Muscle of arm (tissue), 12 donors: ENCODE measurements around the gene TMEM154. TPM values are rescaled to one million over a fixed set of nuclear protein-coding genes. Genes with fewer than 3 reads are reported as not detected.

ENCODE experiments used
- DNase-seq: peaks from one replicate; pipeline ENCODE4 v3.0.0-alpha.2; 2013
- polyA plus RNA-seq, 12 donors: library from polyadenylated mRNA; unstranded; fragments of 120-200 nt; gene quantifications; one replicate each; pipeline ENCODE4 v1.2.1, GENCODE V29; 2013; ENCODE audit not compliant: insufficient read length in 12 of 12

The TMEM154 gene
- polyA plus RNA-seq, 12 donors = 0.48 to 11.1 (median 0.87) TPM; not detected in 2

DNA sequence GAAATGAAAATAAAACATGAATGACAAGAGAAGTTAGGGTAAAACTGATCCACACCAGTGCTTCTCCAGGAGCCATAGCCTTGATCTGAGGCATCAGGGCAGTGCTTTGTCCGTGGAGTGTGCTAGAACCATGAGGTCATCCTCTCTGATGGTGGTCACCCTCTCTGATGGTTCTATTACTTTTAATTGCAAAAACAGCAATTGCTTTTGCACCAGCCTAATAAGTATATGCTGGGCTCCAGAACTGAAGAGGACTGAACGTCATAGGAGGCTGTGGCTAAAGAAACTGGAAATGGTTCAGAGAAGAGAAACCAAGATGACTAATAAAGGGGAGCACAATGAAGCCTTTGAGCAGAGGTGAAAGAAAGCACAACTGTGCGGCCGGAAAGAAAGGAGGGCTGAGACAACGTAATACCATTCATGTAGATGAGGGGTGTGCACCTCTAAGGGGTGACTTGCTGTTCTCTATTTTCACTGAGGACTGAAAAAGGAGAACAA, 17.0 kb upstream of the TMEM154 start:
- DNase-seq = no peak

DNA sequence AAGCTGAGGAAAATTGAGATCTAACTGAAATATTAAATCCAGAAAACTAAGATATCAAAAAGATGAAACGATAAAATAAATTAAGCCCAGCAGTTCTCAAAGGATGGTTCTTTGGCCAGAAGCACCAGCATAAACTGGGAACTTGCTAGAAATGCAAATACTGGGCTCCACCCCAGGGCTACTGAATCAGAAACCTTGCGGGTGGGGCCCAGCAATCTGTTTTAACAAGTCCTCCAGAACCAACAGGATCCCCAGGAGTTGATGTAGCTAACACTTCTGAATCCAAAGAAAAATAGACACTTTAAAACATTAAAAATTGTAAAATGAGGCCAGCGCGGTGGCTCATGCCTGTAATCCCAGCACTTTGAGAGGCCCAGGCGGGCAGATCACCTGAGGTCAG, 14.1 kb upstream of the TMEM154 start:
- DNase-seq = no peak

DNA sequence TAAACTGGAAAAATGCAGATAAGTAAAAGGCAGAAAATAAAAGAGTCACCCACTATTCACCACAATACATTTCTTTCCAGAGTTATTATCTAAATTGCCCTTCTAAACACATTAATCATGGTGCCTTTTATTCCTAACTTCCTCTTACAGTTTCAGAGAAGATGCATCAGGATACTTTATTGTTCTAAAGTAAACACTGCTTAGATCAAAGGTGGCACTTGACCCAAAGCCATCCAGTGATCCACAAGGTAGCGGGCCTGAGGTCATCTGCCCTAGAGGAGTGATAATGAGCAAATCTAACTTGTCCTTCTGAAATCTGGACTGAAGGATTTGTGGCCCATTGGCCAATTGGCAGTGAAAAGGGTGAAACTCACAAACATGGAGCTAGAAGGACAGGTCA, 12.0 kb upstream of the TMEM154 start:
- no peak for DNase-seq

DNA sequence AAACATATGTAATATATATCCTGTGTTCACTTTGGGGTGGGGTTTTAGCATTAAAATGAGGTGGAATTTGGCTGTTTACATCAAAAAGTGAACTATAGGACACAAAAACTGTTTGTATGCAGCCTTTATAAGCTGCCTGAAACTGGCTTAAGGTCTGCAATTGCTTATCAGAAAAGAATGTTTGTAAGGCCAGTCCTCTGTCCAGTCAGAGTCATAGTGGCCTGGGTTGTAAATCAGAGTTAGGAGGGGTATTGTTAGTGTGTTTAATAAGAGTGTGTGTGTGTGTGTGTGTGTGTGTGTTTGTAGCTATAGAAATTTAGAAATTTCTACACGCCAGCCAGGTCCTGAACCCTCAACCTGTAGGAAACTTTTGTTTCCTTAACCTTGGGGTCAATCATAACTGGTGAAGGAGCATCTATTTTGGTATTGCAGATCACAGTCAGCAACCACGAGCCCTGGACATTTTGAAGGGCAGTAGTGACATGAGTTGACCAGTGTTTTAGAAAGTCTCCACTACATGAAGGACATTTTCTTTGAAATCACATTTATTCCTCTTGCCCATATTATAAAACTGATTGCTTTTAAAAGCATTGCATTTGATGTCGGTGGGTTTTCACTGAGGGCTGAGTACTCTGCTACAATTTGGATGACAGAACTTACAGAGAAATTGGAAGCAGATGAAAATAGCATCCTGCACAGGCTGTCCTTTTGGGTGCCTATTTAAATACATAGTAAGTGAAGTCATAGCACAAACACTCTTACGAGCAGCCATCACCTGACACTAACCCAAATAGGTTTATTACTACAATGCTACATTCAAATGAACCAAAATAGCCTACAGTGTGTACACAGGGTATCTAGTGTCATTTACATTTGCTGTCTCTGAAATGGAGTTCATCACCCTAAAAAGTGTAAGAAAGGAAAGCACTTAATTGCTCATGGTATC, 11.2 kb upstream of the TMEM154 start:
- no peak for DNase-seq

DNA sequence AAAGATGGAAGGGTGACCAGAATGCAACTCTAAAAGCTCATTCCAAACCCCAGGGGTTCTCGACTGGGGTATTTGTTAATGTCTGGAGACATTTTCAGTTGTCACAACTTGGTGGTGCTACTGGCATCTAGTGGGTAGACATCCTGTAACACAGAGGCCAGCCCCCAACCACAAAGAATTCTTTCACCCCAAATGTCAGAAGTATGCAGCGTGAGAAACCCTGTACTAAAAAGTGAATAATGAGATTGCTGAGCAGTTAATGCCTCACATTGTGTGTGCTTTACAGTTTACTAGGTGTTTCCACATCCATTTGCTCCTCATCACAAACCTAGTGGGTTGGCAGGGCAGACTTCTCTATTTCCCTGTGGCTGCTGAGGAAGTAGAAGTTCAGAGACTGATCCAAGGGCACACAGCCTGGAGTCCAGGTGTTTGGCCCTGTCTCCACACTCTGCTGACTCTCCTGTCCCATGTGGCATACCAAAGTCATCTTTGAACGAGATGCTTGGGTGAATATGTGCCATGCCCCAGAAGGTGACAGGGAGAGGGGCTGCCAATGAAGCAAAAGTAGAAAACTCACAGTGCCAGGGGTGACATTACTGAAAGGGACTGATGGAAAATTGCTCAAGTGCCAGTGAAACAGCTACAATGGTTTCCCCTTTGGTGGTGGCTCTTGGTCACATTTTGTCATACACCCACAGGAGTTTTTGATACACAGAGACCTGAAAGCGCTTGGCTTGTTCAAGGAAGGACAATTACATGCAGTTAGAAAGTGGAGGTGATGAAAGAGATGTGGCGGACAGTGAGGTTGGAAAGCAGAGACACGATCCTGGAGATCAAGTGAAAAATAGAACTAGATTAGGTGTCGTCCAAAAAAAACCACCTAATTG, 10.1 kb upstream of the TMEM154 start:
- DNase-seq = no peak

DNA sequence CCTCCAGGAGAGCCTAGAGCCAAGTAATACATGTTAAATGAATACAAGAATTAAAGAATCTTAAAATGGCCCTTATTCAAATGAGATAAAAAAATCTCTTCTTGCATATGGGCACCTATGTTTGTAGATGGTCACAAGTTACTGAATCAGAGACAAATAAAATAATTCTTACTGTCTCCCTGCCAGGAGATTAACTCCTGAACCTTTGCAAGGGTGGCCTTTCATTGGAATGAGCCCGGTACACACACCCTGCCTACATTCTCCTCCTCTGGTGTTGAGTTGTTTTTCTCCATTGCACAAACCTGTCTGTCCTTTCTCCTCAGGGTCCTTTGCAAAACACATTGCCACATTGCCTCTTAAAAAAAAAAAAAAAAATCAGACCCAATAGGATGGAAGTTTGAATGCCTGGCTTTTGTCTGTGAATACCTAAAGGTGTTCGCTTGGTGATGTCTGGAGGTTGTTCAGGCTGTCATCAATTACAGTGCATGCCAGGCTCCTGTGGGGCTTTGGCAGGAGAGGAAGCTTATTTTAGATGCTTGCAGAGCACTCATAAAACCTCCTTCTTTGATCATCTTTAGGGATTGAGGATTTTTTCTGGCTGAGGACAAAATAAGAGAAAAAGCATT, 8.3 kb upstream of the TMEM154 start:
- no peak for DNase-seq

DNA sequence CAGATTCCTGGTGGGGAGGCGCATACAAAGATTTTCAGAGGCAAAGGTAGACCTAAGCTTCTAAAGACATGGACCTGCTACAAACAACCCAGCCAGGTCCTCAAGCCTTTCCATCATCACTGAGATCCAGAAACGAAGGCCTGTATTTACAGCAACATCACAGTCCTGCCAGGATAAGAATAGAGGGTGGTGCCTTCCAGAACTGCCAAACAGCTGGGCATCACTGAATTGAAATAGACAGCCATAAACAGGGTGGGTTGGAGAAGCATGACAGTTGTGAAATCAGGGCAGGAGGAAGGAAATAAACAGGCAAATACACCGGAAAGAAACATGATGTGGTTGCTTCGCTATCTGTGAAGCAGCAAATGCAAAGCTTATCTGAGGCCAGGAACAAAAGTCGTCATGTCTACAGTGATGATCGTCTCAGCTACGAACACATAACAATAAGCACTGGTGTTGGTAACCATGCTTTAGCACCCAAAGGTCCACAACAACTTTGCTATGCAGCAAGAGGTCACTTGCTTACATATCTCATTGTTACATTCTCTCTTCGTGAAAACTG, 6.7 kb upstream of the TMEM154 start:
- DNase-seq = no peak

DNA sequence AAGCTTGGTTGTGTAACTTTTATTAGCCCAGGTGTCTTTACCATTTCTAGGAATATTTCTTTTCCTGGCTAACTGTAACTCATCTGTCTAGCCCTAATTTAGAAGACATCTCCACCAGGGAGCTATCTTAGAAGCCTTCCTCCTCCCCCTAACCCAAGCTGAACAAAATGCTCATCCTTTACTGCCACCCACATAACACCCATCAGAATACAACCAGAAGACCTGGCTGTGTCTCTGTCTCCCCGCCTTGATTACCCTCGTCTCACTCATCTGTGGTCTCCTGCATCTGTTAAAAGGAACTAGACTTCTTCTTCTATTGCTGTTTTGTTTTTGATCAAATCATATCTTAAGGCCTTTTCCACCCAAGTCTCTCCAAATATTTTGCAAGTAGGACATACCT, 4.8 kb upstream of the TMEM154 start:
- DNase-seq = no peak

DNA sequence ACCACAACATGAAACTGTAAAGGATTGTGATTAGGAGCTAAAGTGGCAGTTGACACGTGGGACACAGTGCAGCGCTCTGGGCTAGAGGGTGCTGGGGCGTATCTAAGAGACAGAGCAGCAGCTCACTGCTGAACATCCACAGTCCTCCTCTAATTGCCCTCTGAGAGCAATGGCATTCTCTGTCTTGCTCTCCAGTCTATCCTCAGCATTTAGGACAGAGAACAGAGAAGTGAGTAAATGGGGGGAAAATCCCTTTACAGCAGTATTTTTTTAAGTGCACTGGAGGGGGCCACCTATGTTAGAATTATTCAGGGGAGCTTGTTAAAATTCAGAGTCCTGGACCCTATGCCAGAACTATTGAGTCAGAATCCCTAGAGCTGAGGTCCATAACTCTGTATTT, 4.2 kb upstream of the TMEM154 start:
- DNase-seq = no peak

DNA sequence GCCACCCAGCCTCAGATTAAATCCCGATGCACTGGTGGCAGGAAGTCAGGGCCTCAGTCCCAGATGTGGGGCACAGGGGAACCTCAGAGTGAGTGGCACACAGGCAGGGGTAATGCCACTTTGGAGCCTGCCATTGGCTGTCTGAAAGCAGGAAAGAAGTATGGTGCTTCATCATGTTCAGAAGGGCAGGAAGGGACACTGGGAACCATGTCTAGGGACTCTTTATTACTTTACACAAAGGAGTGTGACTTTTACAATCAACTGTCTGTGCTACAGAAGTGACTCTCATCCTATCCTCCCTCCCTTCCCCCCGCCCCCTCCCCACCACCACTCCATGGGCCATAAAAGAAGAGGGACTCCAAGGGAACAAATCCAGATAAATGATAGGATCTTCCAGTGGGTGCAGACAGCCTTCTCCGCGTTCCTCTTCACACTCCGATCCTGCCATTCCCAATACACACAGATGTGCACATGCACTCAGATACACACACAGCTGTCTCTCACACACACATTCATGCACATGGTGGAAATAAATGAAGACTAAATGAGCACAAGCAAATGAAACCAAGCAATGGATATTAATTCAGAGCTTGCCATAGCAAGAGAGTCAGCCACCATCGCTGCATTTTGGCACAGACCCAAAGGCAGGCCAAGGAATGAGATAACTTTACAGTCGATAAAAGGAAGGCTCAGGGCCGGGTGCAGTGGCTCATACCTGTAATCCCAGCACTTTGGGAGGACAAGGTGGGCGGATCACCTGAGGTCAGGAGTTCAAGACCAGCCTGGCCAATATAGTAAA, 2.5 kb upstream of the TMEM154 start:
- DNase-seq = no peak

DNA sequence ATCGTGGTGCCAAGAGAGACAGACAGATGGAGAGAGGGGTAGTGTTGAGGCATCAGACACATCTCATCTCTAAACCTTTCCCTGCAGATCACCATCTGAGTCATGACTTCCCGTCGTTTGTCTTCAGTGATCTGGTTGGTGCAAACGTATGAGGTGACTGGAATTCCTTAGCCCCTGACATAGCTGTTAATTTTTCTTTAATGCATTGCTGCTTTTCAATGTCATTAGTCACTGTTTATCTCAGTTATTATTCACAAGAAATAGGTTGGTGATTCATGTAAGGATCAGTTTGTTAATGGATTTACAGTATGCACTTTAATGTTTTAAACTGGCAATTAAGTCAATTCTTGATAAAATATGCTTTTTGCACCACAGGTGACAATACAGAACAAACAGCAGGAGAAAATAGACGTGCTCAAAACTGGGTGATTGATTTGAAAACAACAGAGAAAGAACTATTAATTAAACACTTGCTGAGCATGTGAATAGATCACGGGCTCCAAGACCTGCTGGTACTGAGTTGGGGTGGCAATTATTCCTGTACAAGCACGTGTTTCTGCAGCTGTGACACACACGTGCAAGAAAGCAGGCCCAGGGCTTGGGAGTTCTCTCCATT, 1.3 kb upstream of the TMEM154 start:
- DNase-seq = no peak

DNA sequence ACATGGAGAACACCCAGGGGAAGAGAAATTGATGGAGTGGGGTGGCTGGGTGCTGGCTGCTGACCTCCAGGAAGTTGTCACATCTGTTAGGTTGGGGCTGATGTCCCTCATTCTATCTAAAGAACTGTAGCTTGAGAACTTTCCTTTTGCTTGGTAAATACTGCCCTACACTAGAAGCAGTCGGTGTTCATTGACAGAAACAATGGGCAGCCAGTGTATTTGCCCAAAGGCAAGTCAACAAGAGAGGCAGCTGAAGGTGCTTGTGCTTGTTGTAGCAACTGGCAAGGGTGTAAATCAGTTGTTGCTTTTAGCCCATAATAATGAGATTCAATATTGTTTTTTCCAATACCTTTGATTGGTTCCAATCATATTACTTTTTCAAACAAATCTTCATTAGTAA, 956 bp downstream of the TMEM154 start:
- DNase-seq = no peak

DNA sequence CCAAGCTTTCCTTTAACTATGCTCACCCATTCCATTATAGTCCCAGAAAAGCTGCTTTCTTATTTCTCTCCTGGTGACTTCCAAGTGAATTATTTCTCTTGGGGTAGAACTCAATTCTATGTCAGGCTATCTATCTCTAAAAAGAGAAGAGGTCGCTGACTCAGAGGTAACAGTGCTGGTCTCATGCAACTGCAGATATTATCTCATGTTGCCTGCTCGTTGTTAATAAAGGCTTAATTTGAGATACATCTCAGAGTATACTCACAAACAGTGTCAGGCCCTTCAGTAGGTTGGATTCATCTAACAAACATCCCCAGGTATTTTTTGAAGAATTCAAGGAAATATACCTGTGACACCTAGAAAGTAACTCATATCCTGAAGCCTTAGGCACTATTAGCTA, 2.7 kb downstream of the TMEM154 start:
- no peak for DNase-seq

DNA sequence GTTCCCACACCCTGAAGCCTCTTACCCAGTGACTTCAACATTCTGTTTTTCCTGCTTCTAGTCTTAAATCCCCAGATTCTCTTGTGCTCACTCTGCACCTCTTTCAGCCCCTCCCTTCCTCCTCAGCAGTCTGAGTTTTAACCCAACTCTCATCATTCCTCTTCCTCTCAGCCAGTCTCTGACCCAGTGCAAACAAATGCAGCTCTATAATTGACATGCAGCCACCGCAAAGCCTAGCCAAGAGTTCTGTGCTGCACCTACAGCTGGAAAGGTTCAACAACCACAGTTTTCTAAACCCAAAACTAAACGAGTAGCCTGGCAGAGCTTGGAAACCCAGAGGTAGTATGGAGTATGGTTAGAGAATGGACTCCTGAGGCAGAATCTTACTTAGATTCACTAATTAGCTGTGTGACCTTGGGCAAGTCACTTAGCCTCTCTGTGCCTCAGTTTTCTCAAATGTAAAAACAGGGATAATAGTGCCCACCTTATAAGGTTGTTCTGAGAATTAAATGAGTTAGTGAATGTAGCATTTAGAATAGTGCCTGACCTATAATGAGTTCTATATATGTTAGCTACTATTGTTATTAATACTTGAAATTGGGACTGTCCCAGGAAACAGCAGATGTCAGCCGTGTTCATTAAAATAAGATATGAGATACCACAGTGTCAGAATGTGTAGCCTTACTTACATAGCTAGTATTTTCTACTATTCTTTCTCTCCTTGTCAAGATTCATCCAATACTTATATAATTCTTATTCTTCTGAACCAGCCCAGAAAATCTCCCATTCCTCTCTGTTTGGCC, 3.5 kb downstream of the TMEM154 start:
- DNase-seq = no peak

DNA sequence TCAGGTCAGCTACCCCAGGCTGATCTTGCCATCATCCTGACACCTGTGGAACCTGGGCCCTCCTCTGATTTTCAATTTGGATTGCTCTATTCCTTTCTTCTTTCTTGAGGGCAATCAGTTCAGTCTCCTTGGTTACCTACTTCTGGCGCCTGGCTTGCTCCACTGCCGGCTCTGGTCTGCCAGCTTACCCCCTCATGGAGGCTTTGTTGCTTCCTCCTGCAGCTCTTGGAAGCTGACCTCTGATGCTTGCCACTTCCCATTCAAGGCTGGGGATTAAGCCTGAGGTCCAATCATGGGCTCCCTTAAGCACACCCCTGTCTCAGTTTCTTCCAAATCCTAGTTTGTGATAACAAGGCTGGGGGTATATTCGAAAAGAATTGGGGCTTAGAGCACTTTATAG, 5.4 kb downstream of the TMEM154 start:
- DNase-seq = no peak

DNA sequence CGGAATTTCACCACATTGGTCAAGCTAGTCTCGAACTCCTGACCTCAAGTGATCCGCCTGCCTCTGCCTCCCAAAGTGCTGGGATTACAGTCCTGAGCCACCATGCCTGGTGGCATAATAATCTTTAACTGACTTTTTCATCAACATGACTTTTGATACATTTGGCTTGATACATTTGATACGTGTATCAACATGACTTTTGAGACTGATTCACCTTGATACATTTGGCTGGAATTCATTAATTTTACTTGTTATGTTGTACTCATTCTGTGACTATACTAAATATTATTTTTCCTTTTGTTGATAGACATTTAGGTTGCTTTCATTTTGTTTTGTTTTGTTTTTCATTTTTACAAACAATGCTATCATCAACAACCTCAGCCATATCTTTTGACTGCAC, 6.3 kb downstream of the TMEM154 start:
- no peak for DNase-seq

DNA sequence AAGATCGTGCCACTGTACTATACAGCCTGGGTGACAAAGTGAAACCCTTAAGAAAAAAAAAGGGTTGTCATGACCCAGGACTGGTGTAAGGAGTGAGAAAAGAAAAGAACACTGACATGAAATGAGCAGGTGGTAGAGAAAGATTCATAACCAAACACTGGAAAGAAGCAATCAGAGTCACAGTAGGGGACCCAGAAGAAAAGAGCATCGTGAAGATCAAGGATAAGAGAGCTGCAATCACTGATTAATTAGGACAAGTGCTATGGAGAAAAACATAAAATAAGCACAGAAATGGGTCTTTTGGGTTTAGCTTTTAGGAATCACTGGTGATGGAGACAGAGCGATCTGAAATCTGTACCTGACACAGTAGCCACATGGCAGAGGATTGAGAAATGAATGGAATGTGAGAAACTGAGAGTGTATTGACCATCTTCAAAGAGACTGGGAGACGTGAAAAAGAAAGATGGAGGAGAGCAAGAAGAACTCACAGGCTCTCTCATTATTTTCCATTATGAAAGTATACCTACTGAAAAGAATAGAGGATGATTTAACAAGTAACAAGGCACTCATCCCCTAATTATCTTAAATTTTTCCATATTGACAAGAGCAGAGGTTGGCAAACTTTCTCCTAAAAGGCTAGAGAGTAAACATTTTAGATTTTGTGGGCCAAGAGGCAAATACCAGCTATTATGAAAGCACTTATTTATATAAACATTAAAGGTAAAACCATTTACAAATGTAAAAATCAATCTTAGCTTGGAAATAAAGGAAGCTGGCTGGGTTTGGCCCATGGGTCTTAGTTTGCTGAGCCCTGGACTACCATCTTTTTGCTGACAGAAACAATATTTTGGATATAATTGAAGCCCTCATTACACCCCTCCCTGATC, 7.3 kb downstream of the TMEM154 start:
- no peak for DNase-seq

DNA sequence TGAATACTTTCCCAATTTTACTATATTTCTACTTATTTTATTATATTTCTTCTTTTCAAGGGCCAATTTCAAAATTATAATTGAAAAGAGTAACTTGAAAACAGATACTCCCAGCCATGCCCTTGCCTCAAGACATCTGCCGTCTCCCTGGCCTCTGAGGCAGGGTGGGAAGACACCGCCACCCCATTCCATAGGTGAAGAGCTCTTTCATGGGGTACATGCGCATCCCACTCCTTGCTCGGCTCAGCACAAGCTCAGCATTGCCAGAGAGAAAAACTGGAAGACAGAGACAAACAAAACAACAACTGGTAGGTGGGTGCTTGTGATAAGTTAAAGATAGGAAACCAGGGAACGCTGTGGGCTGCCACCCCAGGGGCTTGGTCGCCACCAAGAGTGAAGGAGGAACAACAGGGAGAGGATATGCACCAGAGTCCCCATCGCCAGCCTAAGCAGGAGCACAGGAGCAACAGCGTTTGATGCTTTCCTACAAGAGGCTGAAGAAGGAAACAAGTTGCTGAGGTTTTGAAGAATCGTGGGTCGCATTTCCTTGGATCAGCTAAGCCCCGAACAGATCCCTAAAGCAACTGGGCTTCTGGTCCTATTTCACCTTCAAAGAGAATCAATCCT, 11.3 kb downstream of the TMEM154 start:
- no peak for DNase-seq
